ENCODE data around the gene KIF26B.

DNA sequence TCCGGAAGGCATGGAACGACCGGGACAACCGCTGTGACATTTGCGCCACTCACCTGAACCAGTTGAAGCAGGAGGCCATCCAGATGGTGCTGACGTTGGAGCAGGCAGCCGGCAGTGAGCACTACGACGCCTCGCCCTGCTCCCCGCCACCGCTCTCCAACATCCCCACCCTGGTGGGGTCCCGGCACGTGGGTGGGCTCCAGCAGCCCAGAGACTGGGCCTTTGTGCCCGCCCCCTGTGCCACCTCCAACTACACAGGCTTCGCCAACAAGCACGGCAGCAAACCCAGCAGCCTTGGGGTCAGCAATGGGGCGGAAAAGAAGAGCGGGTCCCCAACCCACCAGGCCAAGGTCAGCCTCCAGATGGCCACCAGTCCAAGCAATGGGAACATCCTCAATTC, 212.1 kb downstream of the KIF26B start:
- TF ChIP-seq CTCF (IDR thresholded peaks at IDR 0.05; ENCODE audit: low read depth, low read length) (no peak), POLR2A (IDR thresholded peaks at IDR 0.05; ENCODE audit: extremely low read depth, insufficient read length) (no peak)

Measured in NB4 (cell line).